ENCODE data around the gene YIF1B. TPM values are rescaled to one million over a fixed set of nuclear protein-coding genes. Genes with fewer than 3 reads are reported as not detected.

YIF1B gene
- total and polyA plus RNA-seq, 4 donors, result 19.5 to 75.9 (median 25.4) TPM

DNA sequence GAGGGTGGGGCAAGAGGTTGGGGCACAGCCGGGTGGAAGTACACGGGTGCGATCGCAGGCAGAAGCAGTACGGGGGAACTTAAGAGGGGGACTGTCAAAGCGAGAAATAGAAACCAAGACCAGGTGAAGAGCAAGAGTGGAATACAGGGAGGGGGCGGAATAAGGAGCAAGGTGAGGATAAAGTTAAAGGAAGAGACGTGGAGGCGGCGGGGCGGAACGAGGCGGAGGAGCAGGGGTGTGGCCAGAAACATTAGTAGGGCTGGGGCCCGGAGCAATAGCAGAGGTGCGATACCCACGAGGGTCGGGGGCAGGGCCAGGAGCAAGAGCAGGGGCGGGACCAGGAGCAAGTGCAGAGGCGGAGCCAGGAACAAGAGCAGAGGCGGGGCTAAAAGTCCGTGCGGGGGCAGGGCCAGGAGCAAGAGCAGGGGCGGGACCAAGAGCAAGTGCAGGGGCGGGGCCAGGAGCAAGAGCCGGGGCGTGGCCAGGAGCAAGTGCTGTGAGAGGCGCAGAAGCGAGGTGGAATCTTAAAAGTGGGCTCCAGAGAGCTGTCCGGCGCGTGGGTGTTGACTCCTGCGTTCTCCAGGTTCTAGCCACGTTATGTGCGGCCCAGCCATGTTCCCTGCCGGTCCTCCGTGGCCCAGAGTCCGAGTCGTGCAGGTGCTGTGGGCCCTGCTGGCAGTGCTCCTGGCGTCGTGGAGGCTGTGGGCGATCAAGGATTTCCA, 21.1 kb upstream of the YIF1B start:
- WGBS, 2 donors, result 2% methylated on average over 41 of the region's 41 CpGs
- Histone ChIP-seq H3K4me3 (ENCODE audit: low read length in 2 of 2) (peak overlapping the region; percentile 19 to 59), H3K27me3 (ENCODE audit: control insufficient read depth in 1 of 2, insufficient read depth in 2 of 2, low read length in 1 of 2) (no peaks in the 10 kb centered on the region), H3K27ac (ENCODE audit: low read depth in 1 of 2, low read length in 2 of 2) (peak overlapping the region in 1 of 2 donors; percentile 89), H3K4me1 (ENCODE audit: control insufficient read depth in 1 of 2, insufficient read depth in 2 of 2, low read length in 2 of 2) (no peaks in the 10 kb centered on the region), H3K36me3 (ENCODE audit: control insufficient read depth in 1 of 2, insufficient read depth in 2 of 2, low read length in 1 of 2) (no peaks in the 10 kb centered on the region), H3K9me3 (ENCODE audit: control insufficient read depth, low read length) (no peaks in the 10 kb centered on the region)
- ATAC-seq (ENCODE audit: low FRiP score) (peak; percentile 89), DNase-seq (peak; percentile 98 to 99)
- intact Hi-C loops (cut with DNase I), result loop anchor here (1.0 to 10.0 kb wide), 7 partner anchors 36 to 516 kb away; partner anchors contain the start of genes PSMD8 (in 2 of the 2), GGN (in 1 of the 2), SIPA1L3 (in 1 of the 2) and SPRED3 (in 1 of the 2)

DNA sequence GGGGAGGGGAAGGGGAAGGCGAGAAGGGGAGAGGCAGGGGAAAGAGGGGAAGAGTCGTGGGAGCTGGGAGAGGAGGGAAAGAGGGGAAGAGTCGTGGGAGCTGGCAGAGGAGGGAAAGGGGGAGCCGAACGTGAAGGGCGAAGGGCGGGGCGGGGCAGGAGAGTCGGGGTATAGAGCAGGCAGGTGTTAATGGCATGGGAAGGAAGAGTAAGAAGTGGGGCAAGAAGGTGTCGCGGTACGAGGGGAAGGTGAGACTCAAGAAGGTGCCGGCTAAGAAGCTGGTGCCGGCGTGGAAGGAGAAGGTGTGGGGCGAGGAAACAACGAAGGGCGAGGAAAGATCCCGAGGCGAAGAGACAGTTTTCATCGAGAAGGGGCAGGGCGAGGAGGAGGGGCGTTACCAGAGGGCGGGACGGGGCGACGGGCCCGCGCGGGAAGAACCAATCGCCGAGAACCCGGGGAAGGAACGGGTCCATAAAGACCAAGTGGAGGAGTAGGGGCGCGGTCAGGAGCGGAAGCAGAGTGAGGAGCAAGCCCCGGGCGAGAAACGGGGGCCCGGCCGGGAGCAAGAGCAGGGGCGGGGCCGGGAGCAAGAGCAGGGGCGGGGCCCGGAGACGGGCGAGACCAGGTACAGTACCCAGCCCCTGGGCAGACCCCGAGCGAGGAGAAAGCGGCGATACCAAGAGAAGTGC, 20.3 kb upstream of the YIF1B start:
- H3K27ac ChIP-seq (ENCODE audit: low read depth in 1 of 2, low read length in 2 of 2), result peak overlapping the region in 1 of 2 donors; percentile 93
- DNase-seq, result peak; percentile 98 to 99
- intact Hi-C loops (cut with DNase I), result loop anchor here (1.0 to 10.0 kb wide), 10 partner anchors 36 to 516 kb away; partner anchors contain the start of genes PSMD8 (in 2 of the 2), GGN (in 1 of the 2), SIPA1L3 (in 1 of the 2) and SPRED3 (in 1 of the 2)
- no peaks in the 10 kb centered on the region for H3K9me3 ChIP-seq (ENCODE audit: control insufficient read depth, low read length)
- H3K4me1 ChIP-seq (ENCODE audit: control insufficient read depth in 1 of 2, insufficient read depth in 2 of 2, low read length in 2 of 2), result no peaks in the 10 kb centered on the region
- WGBS, 2 donors, result 1% methylated on average over 45 to 52 of the region's 52 CpGs
- peak; percentile 96 for ATAC-seq (ENCODE audit: low FRiP score)
- no peaks in the 10 kb centered on the region for H3K36me3 ChIP-seq (ENCODE audit: control insufficient read depth in 1 of 2, insufficient read depth in 2 of 2, low read length in 1 of 2)
- H3K4me3 ChIP-seq (ENCODE audit: low read length in 2 of 2), result peak overlapping the region; percentile 23 to 59
- H3K27me3 ChIP-seq (ENCODE audit: control insufficient read depth in 1 of 2, insufficient read depth in 2 of 2, low read length in 1 of 2), result no peaks in the 10 kb centered on the region

DNA sequence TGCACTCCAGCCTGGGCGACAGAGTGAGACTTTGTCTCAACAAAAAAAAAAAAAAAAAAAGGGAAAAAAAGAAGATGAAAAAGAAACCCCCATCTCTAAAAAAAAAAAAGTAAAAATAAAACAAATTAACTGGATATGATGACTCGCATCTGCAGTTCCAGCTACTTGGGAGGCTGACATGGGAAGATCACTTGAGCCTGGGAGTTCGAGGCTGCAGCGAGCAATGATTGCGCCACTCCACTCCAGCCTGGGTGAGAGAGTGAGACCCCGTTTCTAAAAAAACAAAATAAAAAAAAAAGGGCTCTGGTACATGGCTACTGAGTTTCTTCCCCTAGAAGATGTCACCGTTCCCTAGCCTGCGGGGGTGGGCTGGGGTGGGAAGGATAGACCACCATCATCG, 17.5 kb upstream of the YIF1B start:
- H3K27me3 ChIP-seq (ENCODE audit: control insufficient read depth in 1 of 2, insufficient read depth in 2 of 2, low read length in 1 of 2), result no peaks in the 10 kb centered on the region
- intact Hi-C loops (cut with DNase I), result loop anchor here in 1 of 2 donors (10.0 kb wide), 1 partner anchor 428 kb away; the partner anchor contains the start of genes SIPA1L3 and WDR87
- no peaks in the 10 kb centered on the region for H3K36me3 ChIP-seq (ENCODE audit: control insufficient read depth in 1 of 2, insufficient read depth in 2 of 2, low read length in 1 of 2)
- no peak overlapping the region for H3K27ac ChIP-seq (ENCODE audit: low read depth in 1 of 2, low read length in 2 of 2)
- no peaks in the 10 kb centered on the region for H3K4me1 ChIP-seq (ENCODE audit: control insufficient read depth in 1 of 2, insufficient read depth in 2 of 2, low read length in 2 of 2)
- 82 to 91% methylated on average over 9 of the region's 9 CpGs for WGBS, 2 donors
- no peaks in the 10 kb centered on the region for H3K9me3 ChIP-seq (ENCODE audit: control insufficient read depth, low read length)
- DNase-seq, result no peak
- H3K4me3 ChIP-seq (ENCODE audit: low read length in 2 of 2), result no peak overlapping the region
- no peak for ATAC-seq (ENCODE audit: low FRiP score)

DNA sequence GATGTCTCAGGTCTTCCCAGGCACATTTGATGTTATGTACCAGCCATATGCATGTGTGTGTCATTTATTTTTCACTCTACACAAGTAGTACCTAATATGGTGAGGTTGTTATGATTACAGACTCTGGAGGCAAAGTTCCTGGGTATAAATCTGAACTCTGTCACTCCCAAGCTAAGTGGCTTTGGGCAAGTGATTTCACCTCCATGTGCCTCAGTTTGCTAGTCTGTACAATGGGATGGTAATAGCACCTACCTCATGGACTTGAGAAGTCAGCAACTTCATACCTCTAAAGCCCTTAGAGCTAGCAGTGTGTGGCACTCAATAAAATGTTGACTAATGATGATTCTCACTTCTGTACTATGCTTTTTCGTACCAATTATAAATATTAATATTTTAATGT, 16.0 kb upstream of the YIF1B start:
- WGBS, 2 donors, result 89 to 97% methylated on average over 1 of the region's 1 CpG
- Histone ChIP-seq H3K36me3 (ENCODE audit: control insufficient read depth in 1 of 2, insufficient read depth in 2 of 2, low read length in 1 of 2) (peaks cover 0 to 10% of the 10 kb centered on the region in 2 donors), H3K4me1 (ENCODE audit: control insufficient read depth in 1 of 2, insufficient read depth in 2 of 2, low read length in 2 of 2) (no peaks in the 10 kb centered on the region), H3K4me3 (ENCODE audit: low read length in 2 of 2) (no peak overlapping the region), H3K27me3 (ENCODE audit: control insufficient read depth in 1 of 2, insufficient read depth in 2 of 2, low read length in 1 of 2) (no peaks in the 10 kb centered on the region), H3K9me3 (ENCODE audit: control insufficient read depth, low read length) (no peaks in the 10 kb centered on the region), H3K27ac (ENCODE audit: low read depth in 1 of 2, low read length in 2 of 2) (no peak overlapping the region)
- no peak for DNase-seq
- ATAC-seq (ENCODE audit: low FRiP score), result no peak
- intact Hi-C loops (cut with DNase I), result loop anchor here in 1 of 2 donors (10.0 kb wide), 1 partner anchor 427 kb away; the partner anchor contains the start of genes SIPA1L3 and WDR87

DNA sequence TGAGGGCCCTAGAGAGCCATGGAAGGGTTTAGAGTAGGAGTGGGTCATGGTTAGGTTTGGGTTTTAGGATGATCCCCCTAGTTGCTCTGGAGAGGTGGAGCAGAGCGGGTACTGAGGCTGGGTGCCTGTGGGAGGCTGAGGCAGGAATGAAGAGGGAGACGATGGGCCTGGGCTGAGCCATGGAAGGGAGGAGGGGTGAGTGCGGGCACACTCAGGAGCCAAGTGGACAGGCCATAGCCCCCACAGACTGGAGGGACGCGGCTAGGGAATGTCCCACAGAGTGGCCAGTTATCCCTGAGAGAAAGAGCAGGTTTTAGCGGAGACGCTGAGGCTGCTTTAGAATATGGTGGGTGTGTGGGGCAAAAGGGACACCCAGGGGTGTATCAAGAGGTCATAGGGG, 13.9 kb upstream of the YIF1B start:
- ATAC-seq (ENCODE audit: low FRiP score) (no peak), DNase-seq (no peak)
- H3K36me3 ChIP-seq (ENCODE audit: control insufficient read depth in 1 of 2, insufficient read depth in 2 of 2, low read length in 1 of 2), result peaks cover 0 to 12% of the 10 kb centered on the region in 2 donors
- intact Hi-C loops (cut with DNase I), result loop anchor here in 1 of 2 donors (10.0 kb wide), 1 partner anchor 425 kb away; the partner anchor contains the start of genes SIPA1L3 and WDR87
- H3K27ac ChIP-seq (ENCODE audit: low read depth in 1 of 2, low read length in 2 of 2), result no peak overlapping the region
- no peaks in the 10 kb centered on the region for H3K4me1 ChIP-seq (ENCODE audit: control insufficient read depth in 1 of 2, insufficient read depth in 2 of 2, low read length in 2 of 2)
- no peaks in the 10 kb centered on the region for H3K27me3 ChIP-seq (ENCODE audit: control insufficient read depth in 1 of 2, insufficient read depth in 2 of 2, low read length in 1 of 2)
- H3K4me3 ChIP-seq (ENCODE audit: low read length in 2 of 2), result no peak overlapping the region
- WGBS, 2 donors, result 89 to 94% methylated on average over 7 of the region's 7 CpGs
- no peaks in the 10 kb centered on the region for H3K9me3 ChIP-seq (ENCODE audit: control insufficient read depth, low read length)

DNA sequence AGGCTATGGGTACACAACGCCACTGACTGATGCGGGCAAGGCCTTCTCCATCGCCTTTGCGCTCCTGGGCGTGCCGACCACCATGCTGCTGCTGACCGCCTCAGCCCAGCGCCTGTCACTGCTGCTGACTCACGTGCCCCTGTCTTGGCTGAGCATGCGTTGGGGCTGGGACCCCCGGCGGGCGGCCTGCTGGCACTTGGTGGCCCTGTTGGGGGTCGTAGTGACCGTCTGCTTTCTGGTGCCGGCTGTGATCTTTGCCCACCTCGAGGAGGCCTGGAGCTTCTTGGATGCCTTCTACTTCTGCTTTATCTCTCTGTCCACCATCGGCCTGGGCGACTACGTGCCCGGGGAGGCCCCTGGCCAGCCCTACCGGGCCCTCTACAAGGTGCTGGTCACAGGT, 10.8 kb upstream of the YIF1B start:
- Histone ChIP-seq H3K9me3 (ENCODE audit: control insufficient read depth, low read length) (no peaks in the 10 kb centered on the region), H3K4me3 (ENCODE audit: low read length in 2 of 2) (no peak overlapping the region), H3K27ac (ENCODE audit: low read depth in 1 of 2, low read length in 2 of 2) (no peak overlapping the region), H3K27me3 (ENCODE audit: control insufficient read depth in 1 of 2, insufficient read depth in 2 of 2, low read length in 1 of 2) (no peaks in the 10 kb centered on the region), H3K4me1 (ENCODE audit: control insufficient read depth in 1 of 2, insufficient read depth in 2 of 2, low read length in 2 of 2) (peaks cover 0 to 5% of the 10 kb centered on the region in 2 donors), H3K36me3 (ENCODE audit: control insufficient read depth in 1 of 2, insufficient read depth in 2 of 2, low read length in 1 of 2) (peaks cover 0 to 14% of the 10 kb centered on the region in 2 donors)
- WGBS, 2 donors, result 93 to 94% methylated on average over 22 of the region's 22 CpGs
- intact Hi-C loops (cut with DNase I), result no loop called here
- ATAC-seq (ENCODE audit: low FRiP score) (no peak), DNase-seq (no peak)

DNA sequence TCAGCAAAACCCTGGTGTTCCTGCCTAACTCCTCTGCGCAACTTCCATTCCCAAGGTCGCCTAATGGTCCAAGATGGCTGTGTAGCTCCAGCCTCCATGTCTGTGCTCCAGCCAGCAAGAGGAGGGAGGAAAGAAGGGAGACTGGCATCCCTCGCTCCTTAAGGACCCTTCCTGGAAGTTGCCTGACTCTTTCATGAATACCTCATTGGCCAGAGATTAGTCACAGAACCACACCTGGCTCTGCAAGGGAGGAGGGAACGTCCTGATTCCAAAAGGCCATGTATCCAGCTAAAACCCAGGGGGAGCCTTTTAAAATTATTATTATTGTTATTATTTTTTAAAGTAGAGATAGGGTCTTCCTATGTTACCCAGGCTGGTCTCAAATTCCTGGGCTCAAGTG, 8.7 kb upstream of the YIF1B start:
- WGBS, 2 donors, result 92 to 99% methylated on average over 4 of the region's 4 CpGs
- DNase-seq, result no peak
- Histone ChIP-seq H3K4me1 (ENCODE audit: control insufficient read depth in 1 of 2, insufficient read depth in 2 of 2, low read length in 2 of 2) (peaks cover 0 to 5% of the 10 kb centered on the region in 2 donors), H3K4me3 (ENCODE audit: low read length in 2 of 2) (no peak overlapping the region), H3K36me3 (ENCODE audit: control insufficient read depth in 1 of 2, insufficient read depth in 2 of 2, low read length in 1 of 2) (peaks cover 0 to 14% of the 10 kb centered on the region in 2 donors), H3K27me3 (ENCODE audit: control insufficient read depth in 1 of 2, insufficient read depth in 2 of 2, low read length in 1 of 2) (no peaks in the 10 kb centered on the region), H3K27ac (ENCODE audit: low read depth in 1 of 2, low read length in 2 of 2) (no peak overlapping the region), H3K9me3 (ENCODE audit: control insufficient read depth, low read length) (no peaks in the 10 kb centered on the region)
- intact Hi-C loops (cut with DNase I), result loop anchor here (5.0 kb wide), 2 partner anchors 57 to 82 kb away; no protein-coding TSS in a partner anchor
- ATAC-seq (ENCODE audit: low FRiP score), result no peak

DNA sequence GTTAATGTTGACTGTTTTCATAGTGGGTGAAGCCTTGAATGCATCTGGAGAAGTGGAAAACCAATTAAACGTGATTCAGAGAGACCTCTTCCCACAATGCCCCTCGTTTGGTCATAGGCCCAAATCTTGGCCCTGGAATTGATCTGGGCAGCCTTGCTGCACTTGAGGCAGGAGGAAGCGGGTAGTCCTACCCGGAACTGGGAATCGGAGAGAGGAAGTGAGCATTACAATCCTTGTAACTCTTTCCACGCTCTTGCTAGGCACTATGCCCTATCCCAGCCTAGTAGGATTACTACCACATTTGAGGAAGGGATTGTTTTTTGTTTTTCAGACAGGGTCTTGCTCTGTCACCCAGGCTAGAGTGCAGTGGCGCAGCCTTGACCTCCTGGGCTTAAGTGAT, 7.5 kb upstream of the YIF1B start:
- ATAC-seq (ENCODE audit: low FRiP score), result no peak
- no peak overlapping the region for H3K4me3 ChIP-seq (ENCODE audit: low read length in 2 of 2)
- WGBS, 2 donors, result 65 to 71% methylated on average over 7 of the region's 7 CpGs
- peak overlapping the region in 1 of 2 donors; percentile 23 for H3K27ac ChIP-seq (ENCODE audit: low read depth in 1 of 2, low read length in 2 of 2)
- peaks cover 0 to 5% of the 10 kb centered on the region in 2 donors for H3K4me1 ChIP-seq (ENCODE audit: control insufficient read depth in 1 of 2, insufficient read depth in 2 of 2, low read length in 2 of 2)
- intact Hi-C loops (cut with DNase I), result loop anchor here (5.0 kb wide), 2 partner anchors 56 to 81 kb away; no protein-coding TSS in a partner anchor
- H3K9me3 ChIP-seq (ENCODE audit: control insufficient read depth, low read length), result no peaks in the 10 kb centered on the region
- no peaks in the 10 kb centered on the region for H3K27me3 ChIP-seq (ENCODE audit: control insufficient read depth in 1 of 2, insufficient read depth in 2 of 2, low read length in 1 of 2)
- no peak for DNase-seq
- H3K36me3 ChIP-seq (ENCODE audit: control insufficient read depth in 1 of 2, insufficient read depth in 2 of 2, low read length in 1 of 2), result peaks cover 0 to 14% of the 10 kb centered on the region in 2 donors
